Stimulated activated naive CD8-positive, alpha-beta T cell treated with anti-CD3 and anti-CD28 coated beads, Interleukin-15, amount 100 ng/mL, for 72 hours (primary cell): ENCODE measurements around the gene HMGXB4.

ENCODE experiments used
- ATAC-seq: fragments of 150-1000 bp; cut with Tn5 transposase; 2 replicates; pipeline ENCODE4 v1.10.0; 2021; ENCODE audit warnings: mild to moderate bottlenecking, moderate library complexity
- DNase-seq, 2 donors: peaks; one replicate each; pipeline ENCODE4 v3.0.0; 2021 to 2022
- H3K27ac Mint-ChIP-seq, 2 donors: one replicate each; pipeline ENCODE4 v1.8.0; 2022; ENCODE audit warnings: mild to moderate bottlenecking in 2 of 2, mixed read lengths in 2 of 2, moderate library complexity in 2 of 2
- H3K27me3 Mint-ChIP-seq: one replicate; pipeline ENCODE4 v1.8.0; 2022; ENCODE audit warnings: mixed read lengths
- H3K4me1 Mint-ChIP-seq: one replicate; pipeline ENCODE4 v1.8.0; 2022; ENCODE audit warnings: mild to moderate bottlenecking, mixed read lengths
- H3K4me3 Mint-ChIP-seq, 2 donors: one replicate each; pipeline ENCODE4 v1.8.0; 2022; ENCODE audit warnings: mild to moderate bottlenecking in 2 of 2, mixed read lengths in 2 of 2, moderate library complexity in 1 of 2
- H3K9me3 Mint-ChIP-seq, 2 donors: one replicate each; pipeline ENCODE4 v1.8.0; 2022; ENCODE audit warnings: mixed read lengths in 2 of 2

The HMGXB4 gene

GRCh38 chr22:35292786-35293185 lies 35.5 kb downstream of the HMGXB4 start:
- no peak overlapping the region for H3K4me3 Mint-ChIP-seq
- H3K4me1 Mint-ChIP-seq: no peaks in the 10 kb centered on the region
- no peak for DNase-seq

GRCh38 chr22:35296051-35296450 lies 38.8 kb downstream of the HMGXB4 start:
- DNase-seq: no peak
- Mint-ChIP-seq H3K27ac (no peak overlapping the region), H3K27me3 (no peaks in the 10 kb centered on the region), H3K4me3 (no peak overlapping the region), H3K9me3 (no peaks in the 10 kb centered on the region), H3K4me1 (peaks cover 20% of the 10 kb centered on the region)
- no peak for ATAC-seq

More at GRCh38 chr22:35292786-35293185, 35.5 kb downstream of the HMGXB4 start:
- ATAC-seq: no peak
- Mint-ChIP-seq H3K27me3 (no peaks in the 10 kb centered on the region), H3K9me3 (no peaks in the 10 kb centered on the region), H3K27ac (peak overlapping the region in 1 of 2 donors; percentile 19)

- ATAC-seq (peak; percentile 27), DNase-seq (no peak)
- Mint-ChIP-seq H3K27me3 (no peaks in the 10 kb centered on the region), H3K4me3 (peak overlapping the region; percentile 96 to 99), H3K4me1 (peaks cover 47% of the 10 kb centered on the region), H3K9me3 (no peaks in the 10 kb centered on the region), H3K27ac (peak overlapping the region; percentile 7 to 99)
These were observed 42.0 kb downstream of the HMGXB4 start for GRCh38 chr22:35299217-35299672.

GRCh38 chr22:35299673-35300499 lies 42.6 kb downstream of the HMGXB4 start, which contains the start of gene TOM1:
TSS of gene TOM1 (plus strand) at chr22:35299894. CDS start at chr22:35299929, 35 bp downstream.
- no peaks in the 10 kb centered on the region for H3K27me3 Mint-ChIP-seq
- H3K4me3 Mint-ChIP-seq: peak within 1 kb of the TSS; percentile 96 to 99
- H3K27ac Mint-ChIP-seq: peak within 1 kb of the TSS; percentile 84 to 99
- peak; percentile 98 for ATAC-seq
- H3K9me3 Mint-ChIP-seq: no peaks in the 10 kb centered on the region
- peak; percentile 96 to 97 for DNase-seq
- peaks cover 53% of the 10 kb centered on the region for H3K4me1 Mint-ChIP-seq

GRCh38 chr22:35301372-35301874 lies 44.1 kb downstream of the HMGXB4 start:
- no peak for ATAC-seq
- Mint-ChIP-seq H3K4me3 (peak overlapping the region; percentile 74 to 96), H3K27me3 (no peaks in the 10 kb centered on the region), H3K4me1 (peaks cover 66% of the 10 kb centered on the region), H3K9me3 (no peaks in the 10 kb centered on the region), H3K27ac (peak overlapping the region in 1 of 2 donors; percentile 89)
- DNase-seq: no peak

- no peak overlapping the region for H3K27ac Mint-ChIP-seq
- ATAC-seq (no peak), DNase-seq (no peak)
- no peak overlapping the region for H3K4me3 Mint-ChIP-seq
- no peaks in the 10 kb centered on the region for H3K9me3 Mint-ChIP-seq
- no peaks in the 10 kb centered on the region for H3K27me3 Mint-ChIP-seq
- peaks cover 79% of the 10 kb centered on the region for H3K4me1 Mint-ChIP-seq
These were observed 45.8 kb downstream of the HMGXB4 start for GRCh38 chr22:35303029-35303624.

GRCh38 chr22:35305525-35306070 lies 48.3 kb downstream of the HMGXB4 start:
- DNase-seq: no peak
- H3K27me3 Mint-ChIP-seq: no peaks in the 10 kb centered on the region
- H3K9me3 Mint-ChIP-seq: no peaks in the 10 kb centered on the region
- peaks cover 91% of the 10 kb centered on the region for H3K4me1 Mint-ChIP-seq
- no peak overlapping the region for H3K4me3 Mint-ChIP-seq
- no peak overlapping the region for H3K27ac Mint-ChIP-seq
- ATAC-seq: no peak

GRCh38 chr22:35306350-35306967 lies 49.2 kb downstream of the HMGXB4 start:
- H3K4me1 Mint-ChIP-seq: peaks cover 92% of the 10 kb centered on the region
- DNase-seq (no peak), ATAC-seq (no peak)
- H3K4me3 Mint-ChIP-seq: no peak overlapping the region
- H3K9me3 Mint-ChIP-seq: no peaks in the 10 kb centered on the region
- H3K27ac Mint-ChIP-seq: no peak overlapping the region
- no peaks in the 10 kb centered on the region for H3K27me3 Mint-ChIP-seq

DNA sequence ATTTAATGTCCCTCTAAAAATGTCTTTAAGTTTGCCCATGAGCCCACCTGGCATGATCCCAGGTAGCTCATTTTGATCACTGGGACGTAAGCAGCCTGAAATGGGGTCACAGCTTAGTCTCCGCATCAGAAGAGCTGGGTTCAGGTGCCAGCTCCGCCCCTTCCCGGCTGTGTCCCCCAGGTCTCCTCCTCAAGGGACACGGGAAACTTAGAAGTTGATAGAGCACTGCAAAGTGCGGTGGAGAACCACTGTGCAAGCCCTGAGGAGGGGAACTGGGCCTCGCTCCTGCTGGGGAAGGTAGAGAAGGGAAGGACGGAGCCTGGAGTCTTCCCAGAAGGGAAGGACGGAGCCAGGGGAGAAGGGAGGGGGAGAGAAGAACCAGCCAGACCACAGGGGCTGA lies 50.1 kb downstream of the HMGXB4 start:
- ATAC-seq (no peak), DNase-seq (no peak)
- Mint-ChIP-seq H3K4me1 (peaks cover 96% of the 10 kb centered on the region), H3K27ac (no peak overlapping the region), H3K27me3 (no peaks in the 10 kb centered on the region), H3K9me3 (no peaks in the 10 kb centered on the region), H3K4me3 (peak overlapping the region in 1 of 2 donors; percentile 27)

GRCh38 chr22:35307892-35308291 lies 50.6 kb downstream of the HMGXB4 start:
- H3K27ac Mint-ChIP-seq: peak overlapping the region in 1 of 2 donors; percentile 86
- no peaks in the 10 kb centered on the region for H3K27me3 Mint-ChIP-seq
- no peaks in the 10 kb centered on the region for H3K9me3 Mint-ChIP-seq
- peaks cover 96% of the 10 kb centered on the region for H3K4me1 Mint-ChIP-seq
- no peak for ATAC-seq
- DNase-seq: no peak
- H3K4me3 Mint-ChIP-seq: peak overlapping the region in 1 of 2 donors; percentile 38

DNA sequence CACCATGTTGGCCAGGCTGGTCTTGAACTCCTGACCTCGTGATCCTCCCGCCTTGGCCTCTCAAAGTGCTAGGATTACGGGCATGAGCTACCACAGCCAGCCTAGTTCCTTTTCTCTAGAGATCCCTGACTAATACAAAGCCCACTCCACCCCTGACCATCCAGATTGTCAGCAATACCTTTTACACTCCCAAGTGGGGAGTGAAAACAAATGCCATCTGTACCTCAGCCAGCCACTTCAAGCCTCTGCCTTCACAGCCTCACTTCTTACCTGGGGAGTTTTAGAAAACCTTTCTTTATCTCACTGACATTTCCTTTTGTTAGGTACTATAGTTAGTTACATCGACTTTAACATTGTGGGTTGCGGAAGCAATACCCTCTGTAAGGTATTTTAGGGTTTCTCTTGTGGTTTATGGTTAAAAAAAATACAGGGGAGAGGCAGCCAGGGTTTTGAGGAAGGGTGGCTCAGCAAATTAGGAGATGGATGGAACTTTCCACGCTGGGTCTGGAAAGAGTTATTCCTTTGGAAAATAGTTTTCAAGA lies 51.3 kb downstream of the HMGXB4 start:
- ATAC-seq: no peak
- H3K4me3 Mint-ChIP-seq: peak overlapping the region in 1 of 2 donors; percentile 38

DNA sequence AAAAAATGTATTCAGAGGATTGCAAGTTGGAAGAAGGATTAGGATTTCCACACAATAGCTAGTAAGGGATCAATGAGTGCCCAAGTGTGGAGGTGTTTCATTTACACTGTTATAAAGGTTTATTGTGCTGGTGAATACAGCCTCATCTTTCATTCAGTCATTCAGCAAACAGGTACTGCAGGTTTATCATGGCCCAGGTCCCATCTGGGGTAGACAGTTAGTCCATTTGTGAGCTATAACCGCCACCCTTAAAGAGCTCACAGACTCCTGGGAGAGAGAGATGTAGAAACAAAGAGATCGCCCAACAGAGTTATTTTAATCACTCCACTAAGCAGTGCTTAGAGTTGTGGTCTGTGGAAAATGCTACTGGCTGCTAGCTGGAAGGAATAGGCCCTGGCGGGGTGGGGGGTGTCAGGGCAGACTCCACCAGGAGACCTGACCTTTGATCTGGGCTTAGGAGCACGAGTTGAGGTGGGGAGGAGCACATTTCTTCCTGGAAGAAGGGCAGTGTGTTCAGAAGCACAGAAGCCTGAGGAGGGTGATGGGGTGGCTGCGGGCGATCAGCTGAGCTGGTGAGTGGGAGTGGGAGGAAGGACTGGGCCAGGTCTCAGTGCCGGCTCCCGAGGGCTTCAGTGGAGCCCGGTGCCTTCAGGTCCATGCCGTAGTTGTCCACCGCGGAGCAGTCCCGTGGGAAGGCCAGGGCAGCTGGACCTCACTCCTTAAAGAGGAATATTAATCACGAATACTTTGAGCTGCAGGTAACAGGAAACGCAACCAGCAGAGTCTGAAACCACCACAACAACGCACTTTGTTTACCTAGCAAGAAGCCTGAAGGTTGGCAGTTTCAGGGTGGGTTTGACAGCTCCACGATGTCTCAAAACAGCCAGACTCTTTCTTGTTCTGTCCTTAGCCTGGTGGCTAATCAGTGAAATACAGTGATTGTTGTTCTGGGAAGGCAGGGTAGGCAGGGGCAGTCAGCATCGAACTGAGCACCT lies 53.6 kb downstream of the HMGXB4 start:
- no peak for ATAC-seq
- H3K27me3 Mint-ChIP-seq: no peaks in the 10 kb centered on the region

More for the DNA sequence above, 51.3 kb downstream of the HMGXB4 start:
- no peaks in the 10 kb centered on the region for H3K9me3 Mint-ChIP-seq
- H3K27me3 Mint-ChIP-seq: no peaks in the 10 kb centered on the region
- H3K4me1 Mint-ChIP-seq: peaks cover 97% of the 10 kb centered on the region
- DNase-seq: peak in 1 of 2 donors; percentile 9
- peak overlapping the region; percentile 56 to 72 for H3K27ac Mint-ChIP-seq

DNA sequence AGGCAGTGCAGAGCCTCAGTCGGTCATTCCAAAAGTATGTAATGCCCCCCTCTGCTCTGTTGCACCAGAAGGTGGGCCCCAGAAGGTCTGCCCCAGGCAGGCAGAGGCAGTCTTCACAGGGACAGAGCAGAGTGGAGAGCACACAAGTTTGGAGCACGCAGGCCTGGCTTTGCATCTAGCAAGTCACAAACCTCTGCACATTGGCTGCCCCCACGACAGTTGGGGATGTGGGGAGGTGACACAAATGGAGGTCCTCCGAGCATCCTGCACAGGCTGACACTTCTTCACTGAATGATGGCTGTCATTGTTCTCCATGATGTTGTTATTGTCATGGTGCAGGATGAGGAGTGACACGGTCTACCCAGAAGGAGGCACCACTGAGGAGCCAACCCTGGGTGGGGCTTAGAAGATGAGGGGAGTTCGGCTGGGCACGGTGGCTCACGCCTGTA lies 54.3 kb downstream of the HMGXB4 start:
- no peak overlapping the region for H3K4me3 Mint-ChIP-seq
- H3K4me1 Mint-ChIP-seq: peaks cover 79% of the 10 kb centered on the region
- DNase-seq (no peak), ATAC-seq (no peak)
- no peaks in the 10 kb centered on the region for H3K27me3 Mint-ChIP-seq
- no peaks in the 10 kb centered on the region for H3K9me3 Mint-ChIP-seq
- H3K27ac Mint-ChIP-seq: peak overlapping the region in 1 of 2 donors; percentile 51

More for the DNA sequence above, 53.6 kb downstream of the HMGXB4 start:
- Mint-ChIP-seq H3K9me3 (no peaks in the 10 kb centered on the region), H3K27ac (peak overlapping the region in 1 of 2 donors; percentile 70), H3K4me1 (peaks cover 87% of the 10 kb centered on the region), H3K4me3 (peak overlapping the region in 1 of 2 donors; percentile 11)
- no peak for DNase-seq
